ENCODE data around the gene ABCD1.

- TF ChIP-seq, protein P1, sequence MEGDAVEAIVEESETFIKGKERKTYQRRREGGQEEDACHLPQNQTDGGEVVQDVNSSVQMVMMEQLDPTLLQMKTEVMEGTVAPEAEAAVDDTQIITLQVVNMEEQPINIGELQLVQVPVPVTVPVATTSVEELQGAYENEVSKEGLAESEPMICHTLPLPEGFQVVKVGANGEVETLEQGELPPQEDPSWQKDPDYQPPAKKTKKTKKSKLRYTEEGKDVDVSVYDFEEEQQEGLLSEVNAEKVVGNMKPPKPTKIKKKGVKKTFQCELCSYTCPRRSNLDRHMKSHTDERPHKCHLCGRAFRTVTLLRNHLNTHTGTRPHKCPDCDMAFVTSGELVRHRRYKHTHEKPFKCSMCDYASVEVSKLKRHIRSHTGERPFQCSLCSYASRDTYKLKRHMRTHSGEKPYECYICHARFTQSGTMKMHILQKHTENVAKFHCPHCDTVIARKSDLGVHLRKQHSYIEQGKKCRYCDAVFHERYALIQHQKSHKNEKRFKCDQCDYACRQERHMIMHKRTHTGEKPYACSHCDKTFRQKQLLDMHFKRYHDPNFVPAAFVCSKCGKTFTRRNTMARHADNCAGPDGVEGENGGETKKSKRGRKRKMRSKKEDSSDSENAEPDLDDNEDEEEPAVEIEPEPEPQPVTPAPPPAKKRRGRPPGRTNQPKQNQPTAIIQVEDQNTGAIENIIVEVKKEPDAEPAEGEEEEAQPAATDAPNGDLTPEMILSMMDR (IDR thresholded peaks at IDR 0.05; ENCODE audit: poor library complexity, severe bottlenecking) = no peak
- TF ChIP-seq REST (IDR thresholded peaks at IDR 0.05; ENCODE audit: borderline replicate concordance) (no peak), POLR2AphosphoS5 (IDR thresholded peaks at IDR 0.05) (no peak), EZH2 (IDR thresholded peaks at IDR 0.05; ENCODE audit: borderline replicate concordance, insufficient read depth, low read length, poor library complexity, severe bottlenecking) (no peak), SMC3 (conservative IDR thresholded peaks at IDR 0.05; ENCODE audit: poor library complexity) (no peak), MXI1 (conservative IDR thresholded peaks at IDR 0.05; ENCODE audit: poor library complexity, severe bottlenecking) (no peak)
These were observed 5.0 kb upstream of the ABCD1 start for GRCh38 chrX:153719701-153720100.

Measured in neural cell (in vitro differentiated cells).